ENCODE measurements around the gene SLC25A11. TPM values are rescaled to one million over a fixed set of nuclear protein-coding genes. Genes with fewer than 3 reads are reported as not detected.

Gene SLC25A11
- total RNA-seq, 1 donor from 2014 or later: 72.2 TPM

DNA sequence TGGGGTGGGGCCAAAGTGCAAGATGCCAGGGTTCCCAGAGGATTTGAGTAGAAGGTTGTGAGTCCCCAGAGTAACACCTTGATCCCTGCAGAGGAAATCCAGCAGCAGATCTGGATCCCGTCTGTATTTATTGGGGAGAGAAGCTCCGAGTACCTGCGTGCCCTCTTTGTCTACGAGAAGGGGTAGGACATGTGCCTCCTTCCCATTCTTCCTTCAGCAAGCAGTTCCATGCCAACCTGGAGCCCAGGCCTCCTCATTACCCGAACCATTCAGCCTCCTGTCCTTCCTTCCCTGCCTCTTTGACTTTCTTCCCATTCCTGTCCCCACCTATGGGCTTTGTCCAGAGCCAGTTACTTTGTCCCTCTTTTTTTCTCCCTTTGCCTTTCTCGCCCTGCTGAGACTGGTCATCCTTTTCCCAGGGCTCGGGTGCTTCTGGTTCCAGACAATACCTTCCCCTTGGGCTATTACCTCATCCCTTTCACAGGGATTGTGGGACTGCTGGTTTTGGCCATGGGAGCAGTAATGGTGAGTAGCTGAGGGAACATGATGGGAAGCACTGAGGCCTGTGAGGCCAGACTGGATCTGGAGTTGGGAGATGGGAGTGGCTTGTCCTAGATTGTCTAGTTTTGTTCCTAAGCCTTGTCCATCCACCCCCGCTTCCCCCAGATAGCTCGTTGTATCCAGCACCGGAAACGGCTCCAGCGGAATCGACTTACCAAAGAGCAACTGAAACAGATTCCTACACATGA, 3.1 kb upstream of the SLC25A11 start:
- H3K27me3 Mint-ChIP-seq (ENCODE audit: unreplicated experiment): peaks cover 16% of the 10 kb centered on the region
- H3K27ac Mint-ChIP-seq (ENCODE audit: unreplicated experiment): peak overlapping the region; percentile 43
- peaks cover 10% of the 10 kb centered on the region for H3K9me3 Mint-ChIP-seq (ENCODE audit: unreplicated experiment)
- TF ChIP-seq, protein P1, sequence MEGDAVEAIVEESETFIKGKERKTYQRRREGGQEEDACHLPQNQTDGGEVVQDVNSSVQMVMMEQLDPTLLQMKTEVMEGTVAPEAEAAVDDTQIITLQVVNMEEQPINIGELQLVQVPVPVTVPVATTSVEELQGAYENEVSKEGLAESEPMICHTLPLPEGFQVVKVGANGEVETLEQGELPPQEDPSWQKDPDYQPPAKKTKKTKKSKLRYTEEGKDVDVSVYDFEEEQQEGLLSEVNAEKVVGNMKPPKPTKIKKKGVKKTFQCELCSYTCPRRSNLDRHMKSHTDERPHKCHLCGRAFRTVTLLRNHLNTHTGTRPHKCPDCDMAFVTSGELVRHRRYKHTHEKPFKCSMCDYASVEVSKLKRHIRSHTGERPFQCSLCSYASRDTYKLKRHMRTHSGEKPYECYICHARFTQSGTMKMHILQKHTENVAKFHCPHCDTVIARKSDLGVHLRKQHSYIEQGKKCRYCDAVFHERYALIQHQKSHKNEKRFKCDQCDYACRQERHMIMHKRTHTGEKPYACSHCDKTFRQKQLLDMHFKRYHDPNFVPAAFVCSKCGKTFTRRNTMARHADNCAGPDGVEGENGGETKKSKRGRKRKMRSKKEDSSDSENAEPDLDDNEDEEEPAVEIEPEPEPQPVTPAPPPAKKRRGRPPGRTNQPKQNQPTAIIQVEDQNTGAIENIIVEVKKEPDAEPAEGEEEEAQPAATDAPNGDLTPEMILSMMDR (IDR thresholded peaks at IDR 0.05; ENCODE audit: partially characterized antibody, unreplicated experiment): no peak
- H3K36me3 Mint-ChIP-seq (ENCODE audit: unreplicated experiment): peaks cover 5% of the 10 kb centered on the region
- DNase-seq: no peak
- peaks cover 27% of the 10 kb centered on the region for H3K4me1 Mint-ChIP-seq (ENCODE audit: low read depth, unreplicated experiment)
- no peak overlapping the region for H3K4me3 Mint-ChIP-seq (ENCODE audit: unreplicated experiment)

DNA sequence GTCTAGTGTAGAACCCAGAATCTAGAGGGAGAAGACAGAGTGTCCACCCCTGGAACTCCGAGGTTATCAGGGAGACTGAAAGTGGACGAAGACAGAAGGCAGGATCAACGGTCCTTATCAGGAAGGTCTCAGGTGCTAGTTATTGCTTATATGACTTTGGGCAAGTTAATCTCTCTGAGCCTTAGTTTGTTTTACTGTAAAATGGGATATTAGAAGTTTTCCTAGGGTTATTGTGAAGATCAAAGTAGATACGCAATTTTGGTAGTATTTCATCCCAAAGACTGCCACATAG, 1.4 kb upstream of the SLC25A11 start:
- H3K36me3 Mint-ChIP-seq (ENCODE audit: unreplicated experiment): no peaks in the 10 kb centered on the region
- TF ChIP-seq, protein P1 (IDR thresholded peaks at IDR 0.05; ENCODE audit: partially characterized antibody, unreplicated experiment): no peak
- DNase-seq: no peak
- H3K9me3 Mint-ChIP-seq (ENCODE audit: unreplicated experiment): peaks cover 8% of the 10 kb centered on the region
- peaks cover 15% of the 10 kb centered on the region for H3K27me3 Mint-ChIP-seq (ENCODE audit: unreplicated experiment)
- H3K27ac Mint-ChIP-seq (ENCODE audit: unreplicated experiment): peak overlapping the region; percentile 98
- peaks cover 22% of the 10 kb centered on the region for H3K4me1 Mint-ChIP-seq (ENCODE audit: low read depth, unreplicated experiment)
- peak overlapping the region; percentile 98 for H3K4me3 Mint-ChIP-seq (ENCODE audit: unreplicated experiment)

DNA sequence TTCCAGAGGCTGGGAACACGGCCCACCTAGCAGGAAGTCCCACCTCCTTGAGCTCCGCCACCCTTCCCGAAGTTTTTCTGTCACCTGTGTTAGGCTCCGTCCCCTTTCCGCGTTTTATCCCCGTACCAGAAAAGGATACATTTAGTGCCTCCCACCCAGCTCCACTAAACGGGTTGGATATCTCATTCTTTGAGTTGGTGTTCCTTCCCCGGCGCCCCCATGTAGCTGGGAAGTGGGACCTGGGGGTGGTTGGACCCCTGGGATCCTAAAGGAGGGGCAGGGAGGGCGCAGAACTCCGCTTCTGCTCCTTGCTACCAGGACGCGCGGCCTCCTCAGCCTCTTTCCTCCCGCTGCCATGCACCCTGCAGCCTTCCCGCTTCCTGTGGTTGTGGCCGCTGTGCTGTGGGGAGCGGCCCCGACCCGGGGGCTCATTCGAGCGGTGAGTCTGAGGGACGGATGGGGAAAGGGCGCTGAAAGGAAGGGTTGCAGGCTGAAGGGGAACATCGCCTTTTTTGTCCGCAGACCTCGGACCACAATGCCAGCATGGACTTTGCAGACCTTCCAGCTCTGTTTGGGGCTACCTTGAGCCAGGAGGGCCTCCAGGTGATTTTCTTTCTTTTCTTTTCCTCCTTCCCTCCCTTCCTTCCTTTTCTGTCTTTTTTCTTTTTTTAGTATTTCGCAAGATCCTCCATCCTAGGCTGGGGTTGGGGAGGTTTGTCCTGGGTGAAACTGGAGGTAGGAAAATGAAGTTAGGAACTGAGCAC, 891 bp upstream of the SLC25A11 start:
- no peaks in the 10 kb centered on the region for H3K36me3 Mint-ChIP-seq (ENCODE audit: unreplicated experiment)
- peak overlapping the region; percentile 98 for H3K27ac Mint-ChIP-seq (ENCODE audit: unreplicated experiment)

DNA sequence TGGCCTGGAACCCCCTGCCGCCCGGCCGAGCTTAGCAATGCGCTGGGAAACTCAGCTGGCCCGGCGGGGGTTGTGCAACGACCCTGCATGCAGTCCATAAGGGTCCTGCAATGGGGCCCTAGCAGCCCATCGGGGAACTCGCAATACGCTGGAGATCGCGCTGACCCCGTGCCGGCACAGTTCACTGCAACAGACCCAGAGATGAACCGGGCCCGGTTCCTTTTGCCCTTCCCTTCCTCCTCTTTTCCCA, 375 bp downstream of the SLC25A11 start:
- TF ChIP-seq, protein P1 (IDR thresholded peaks at IDR 0.05; ENCODE audit: partially characterized antibody, unreplicated experiment): no peak
- DNase-seq: peak; percentile 52
- Mint-ChIP-seq H3K4me1 (ENCODE audit: low read depth, unreplicated experiment) (peaks cover 14% of the 10 kb centered on the region), H3K27ac (ENCODE audit: unreplicated experiment) (peak overlapping the region; percentile 91), H3K4me3 (ENCODE audit: unreplicated experiment) (peak overlapping the region; percentile 97), H3K36me3 (ENCODE audit: unreplicated experiment) (no peaks in the 10 kb centered on the region), H3K9me3 (ENCODE audit: unreplicated experiment) (peaks cover 8% of the 10 kb centered on the region), H3K27me3 (ENCODE audit: unreplicated experiment) (peaks cover 14% of the 10 kb centered on the region)

More for the DNA sequence above, 891 bp upstream of the SLC25A11 start:
- peaks cover 8% of the 10 kb centered on the region for H3K9me3 Mint-ChIP-seq (ENCODE audit: unreplicated experiment)
- peaks cover 14% of the 10 kb centered on the region for H3K27me3 Mint-ChIP-seq (ENCODE audit: unreplicated experiment)
- peak; percentile 69 for DNase-seq
- peaks cover 21% of the 10 kb centered on the region for H3K4me1 Mint-ChIP-seq (ENCODE audit: low read depth, unreplicated experiment)
- TF ChIP-seq, protein P1 (IDR thresholded peaks at IDR 0.05; ENCODE audit: partially characterized antibody, unreplicated experiment): no peak
- H3K4me3 Mint-ChIP-seq (ENCODE audit: unreplicated experiment): peak overlapping the region; percentile 98
